ENCODE data around the gene SPATA46.
"Not testable (repeated sequence)": the region's sequence is repeated elsewhere in the genome, so short reads cannot be mapped to it uniquely, and the experiment has no call there.

SPATA46 gene

DNA sequence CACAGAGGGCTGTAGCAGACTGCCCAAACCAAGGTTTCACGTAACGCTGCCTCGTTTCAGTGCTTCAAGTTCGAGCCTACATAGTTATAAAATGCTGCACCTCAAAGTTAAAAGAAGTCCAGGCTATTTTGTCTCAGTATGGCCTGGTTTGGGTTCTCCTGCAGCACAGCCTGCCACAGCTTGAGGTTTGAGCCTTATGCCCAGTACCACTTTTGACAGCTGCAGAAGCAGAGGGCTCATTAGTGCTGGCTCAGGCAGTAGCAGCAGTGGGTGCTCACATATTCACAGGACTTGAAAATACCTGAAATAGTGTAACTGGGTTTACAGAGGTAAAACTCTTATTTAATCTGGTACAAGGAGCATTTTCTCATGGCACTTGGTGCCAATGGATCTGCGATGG is 15.3 kb downstream of the SPATA46 start:
- Histone ChIP-seq H3K4me3 (ENCODE audit: low read depth in 1 of 2, low read length in 2 of 2) (no peak overlapping the region), H3K27me3 (ENCODE audit: low read depth, low read length) (no peaks in the 10 kb centered on the region), H3K27ac (ENCODE audit: low read length) (no peak overlapping the region)

DNA sequence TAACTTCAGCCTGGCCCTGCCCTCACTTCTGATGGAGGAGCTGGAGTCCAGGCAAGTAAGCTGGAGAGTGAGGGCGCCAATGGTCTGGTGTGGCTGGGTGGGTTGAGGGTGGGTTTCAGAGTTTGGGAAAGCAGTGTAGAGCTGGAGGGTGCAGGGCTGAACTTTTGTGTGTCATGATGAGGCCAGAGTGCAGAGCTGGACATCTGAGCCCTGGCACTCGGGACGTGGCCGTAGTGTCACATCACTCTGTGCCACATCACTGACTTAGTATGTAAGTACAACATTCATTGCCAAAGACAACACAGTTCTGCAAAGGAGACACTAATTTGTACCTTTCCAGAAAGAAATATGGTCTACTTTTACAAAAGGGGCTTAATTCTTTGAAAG is 15.8 kb downstream of the SPATA46 start:
- Histone ChIP-seq H3K4me3 (ENCODE audit: low read depth in 1 of 2, low read length in 2 of 2) (no peak overlapping the region), H3K4me1 (ENCODE audit: control insufficient read depth in 1 of 2, insufficient read depth in 2 of 2, low read length in 2 of 2) (no peaks in the 10 kb centered on the region), H3K27me3 (ENCODE audit: low read depth, low read length) (no peaks in the 10 kb centered on the region), H3K36me3 (ENCODE audit: control insufficient read depth in 1 of 2, insufficient read depth in 2 of 2, low read length in 2 of 2) (peaks cover 0 to 9% of the 10 kb centered on the region in 2 donors), H3K9me3 (ENCODE audit: control insufficient read depth in 1 of 2, low read length in 2 of 2) (no peaks in the 10 kb centered on the region), H3K27ac (ENCODE audit: low read length) (no peak overlapping the region)

More for the DNA sequence above, 15.3 kb downstream of the SPATA46 start:
- Histone ChIP-seq H3K9me3 (ENCODE audit: control insufficient read depth in 1 of 2, low read length in 2 of 2) (no peaks in the 10 kb centered on the region), H3K36me3 (ENCODE audit: control insufficient read depth in 1 of 2, insufficient read depth in 2 of 2, low read length in 2 of 2) (peaks cover 0 to 4% of the 10 kb centered on the region in 2 donors), H3K4me1 (ENCODE audit: control insufficient read depth in 1 of 2, insufficient read depth in 2 of 2, low read length in 2 of 2) (no peaks in the 10 kb centered on the region)

DNA sequence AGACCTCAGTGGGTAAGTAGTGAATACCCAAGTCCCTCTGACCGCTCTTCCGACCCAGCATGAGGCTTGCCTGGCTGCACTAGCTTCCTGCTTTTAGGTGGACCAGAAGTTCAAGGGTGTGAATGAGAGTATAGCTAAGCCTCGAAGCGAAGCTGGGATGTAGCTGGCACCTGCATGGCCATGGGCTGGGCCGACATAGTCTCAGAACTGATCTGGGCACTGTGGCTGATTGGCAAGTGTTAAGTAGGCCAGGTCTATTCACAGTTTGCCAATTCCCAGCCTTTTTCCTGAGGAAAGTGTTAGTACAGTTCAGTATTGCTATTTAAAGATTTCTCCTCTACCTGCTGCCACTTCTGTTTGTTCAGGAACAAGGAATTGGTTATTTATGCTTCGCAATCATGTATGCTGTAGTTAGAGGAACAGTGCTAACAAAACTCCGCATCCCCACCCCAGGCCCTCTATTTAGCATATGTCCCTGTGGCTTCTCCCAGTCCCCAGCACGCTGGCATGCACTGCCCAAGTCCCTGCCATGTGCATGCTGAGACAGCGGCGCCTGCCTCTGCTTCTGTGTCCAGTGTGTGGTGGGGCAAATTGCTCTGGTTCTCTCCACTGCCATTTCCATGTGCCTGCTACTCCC is 16.3 kb downstream of the SPATA46 start:
- Histone ChIP-seq H3K4me3 (ENCODE audit: low read depth in 1 of 2, low read length in 2 of 2) (no peak overlapping the region), H3K27ac (ENCODE audit: low read length) (no peak overlapping the region), H3K36me3 (ENCODE audit: control insufficient read depth in 1 of 2, insufficient read depth in 2 of 2, low read length in 2 of 2) (peaks cover 0 to 10% of the 10 kb centered on the region in 2 donors), H3K9me3 (ENCODE audit: control insufficient read depth in 1 of 2, low read length in 2 of 2) (no peaks in the 10 kb centered on the region), H3K27me3 (ENCODE audit: low read depth, low read length) (no peaks in the 10 kb centered on the region), H3K4me1 (ENCODE audit: control insufficient read depth in 1 of 2, insufficient read depth in 2 of 2, low read length in 2 of 2) (no peaks in the 10 kb centered on the region)

- H3K27me3 ChIP-seq (ENCODE audit: low read depth, low read length): no peaks in the 10 kb centered on the region
- H3K4me1 ChIP-seq (ENCODE audit: control insufficient read depth in 1 of 2, insufficient read depth in 2 of 2, low read length in 2 of 2): no peaks in the 10 kb centered on the region
- H3K27ac ChIP-seq (ENCODE audit: low read length): no peak overlapping the region
- no peaks in the 10 kb centered on the region for H3K9me3 ChIP-seq (ENCODE audit: control insufficient read depth in 1 of 2, low read length in 2 of 2)
- no peak overlapping the region for H3K4me3 ChIP-seq (ENCODE audit: low read depth in 1 of 2, low read length in 2 of 2)
- H3K36me3 ChIP-seq (ENCODE audit: control insufficient read depth in 1 of 2, insufficient read depth in 2 of 2, low read length in 2 of 2): peaks cover 0 to 10% of the 10 kb centered on the region in 2 donors
Measured at GRCh38 chr1:162359523-162360236, 17.0 kb downstream of the SPATA46 start.

DNA sequence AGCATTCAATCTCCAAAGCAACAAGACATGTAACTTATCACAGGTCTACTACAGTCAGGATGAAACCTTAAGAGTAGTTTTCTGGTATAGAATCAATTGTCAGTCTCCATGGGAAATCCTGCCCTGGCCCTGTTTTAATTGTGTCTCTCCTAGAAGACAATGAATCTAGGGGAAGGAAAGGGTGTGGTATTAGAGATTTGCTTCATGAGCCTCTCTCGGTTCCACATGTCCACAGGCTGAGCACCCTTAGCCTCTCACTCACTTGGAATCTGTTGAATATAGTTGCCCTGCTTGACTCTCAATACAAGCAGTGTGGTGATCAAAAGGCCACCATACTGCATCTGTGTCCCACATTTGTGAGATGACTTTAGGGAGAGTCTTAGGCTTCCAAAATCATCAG is 17.7 kb downstream of the SPATA46 start:
- no peaks in the 10 kb centered on the region for H3K9me3 ChIP-seq (ENCODE audit: control insufficient read depth in 1 of 2, low read length in 2 of 2)
- H3K4me3 ChIP-seq (ENCODE audit: low read depth in 1 of 2, low read length in 2 of 2): no peak overlapping the region
- no peaks in the 10 kb centered on the region for H3K4me1 ChIP-seq (ENCODE audit: control insufficient read depth in 1 of 2, insufficient read depth in 2 of 2, low read length in 2 of 2)
- no peaks in the 10 kb centered on the region for H3K27me3 ChIP-seq (ENCODE audit: low read depth, low read length)
- peaks cover 0 to 10% of the 10 kb centered on the region in 2 donors for H3K36me3 ChIP-seq (ENCODE audit: control insufficient read depth in 1 of 2, insufficient read depth in 2 of 2, low read length in 2 of 2)
- H3K27ac ChIP-seq (ENCODE audit: low read length): no peak overlapping the region

DNA sequence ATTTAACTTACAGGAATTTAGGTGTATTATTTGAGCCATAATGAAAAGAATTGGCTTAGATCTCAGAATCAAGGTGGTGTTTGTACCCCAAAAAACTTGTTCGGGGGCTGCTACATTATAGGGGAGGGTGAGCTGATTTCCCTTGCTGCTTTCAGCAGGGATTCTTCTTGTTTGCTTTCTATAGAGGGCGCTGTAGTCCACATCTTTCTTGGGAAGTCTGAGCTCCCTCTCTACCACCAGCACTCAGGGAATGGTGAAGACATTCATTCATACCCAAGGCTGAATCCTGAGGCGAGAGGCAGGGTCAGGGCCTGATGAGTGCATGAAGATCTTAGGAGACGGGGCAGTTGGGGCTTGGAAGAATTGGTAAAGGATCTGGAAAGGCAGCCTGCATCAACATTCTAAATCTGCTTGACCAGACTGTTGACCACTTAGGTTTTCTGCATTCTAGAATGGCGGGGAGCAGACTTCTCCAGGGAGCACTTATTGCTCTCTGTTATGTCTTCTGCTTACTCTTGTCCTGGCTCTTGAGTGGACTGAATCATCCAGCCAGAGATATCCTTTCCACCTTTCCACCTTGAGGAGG is 18.9 kb downstream of the SPATA46 start:
- no peak overlapping the region for H3K27ac ChIP-seq (ENCODE audit: low read length)
- no peaks in the 10 kb centered on the region for H3K4me1 ChIP-seq (ENCODE audit: control insufficient read depth in 1 of 2, insufficient read depth in 2 of 2, low read length in 2 of 2)
- H3K9me3 ChIP-seq (ENCODE audit: control insufficient read depth in 1 of 2, low read length in 2 of 2): no peaks in the 10 kb centered on the region
- no peaks in the 10 kb centered on the region for H3K27me3 ChIP-seq (ENCODE audit: low read depth, low read length)
- peaks cover 0 to 10% of the 10 kb centered on the region in 2 donors for H3K36me3 ChIP-seq (ENCODE audit: control insufficient read depth in 1 of 2, insufficient read depth in 2 of 2, low read length in 2 of 2)
- no peak overlapping the region for H3K4me3 ChIP-seq (ENCODE audit: low read depth in 1 of 2, low read length in 2 of 2)

DNA sequence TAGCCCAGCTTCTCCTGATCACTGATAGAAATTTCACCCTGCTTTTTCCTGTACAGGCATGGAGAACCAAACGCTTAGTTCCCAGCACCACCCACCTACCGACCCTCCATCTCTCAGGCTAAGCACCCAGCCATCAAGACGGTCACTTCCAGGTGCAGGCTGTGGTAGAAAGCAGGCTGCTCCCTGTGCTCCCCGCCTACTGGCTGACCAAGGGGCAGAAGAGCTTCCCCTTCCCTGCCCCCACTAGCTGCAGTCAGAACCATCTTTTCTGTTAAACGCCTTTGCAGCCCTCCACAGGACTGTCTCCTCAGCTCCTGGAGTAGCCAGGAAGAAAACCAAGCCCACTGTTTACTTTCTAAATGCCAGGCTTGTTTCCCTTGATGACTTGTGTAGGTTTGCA is 23.0 kb downstream of the SPATA46 start:
- H3K27me3 ChIP-seq (ENCODE audit: low read depth, low read length): no peaks in the 10 kb centered on the region
- H3K4me3 ChIP-seq (ENCODE audit: low read depth in 1 of 2, low read length in 2 of 2): no peak overlapping the region
- peaks cover 0 to 6% of the 10 kb centered on the region in 2 donors for H3K36me3 ChIP-seq (ENCODE audit: control insufficient read depth in 1 of 2, insufficient read depth in 2 of 2, low read length in 2 of 2)
- peaks cover 0 to 5% of the 10 kb centered on the region in 2 donors for H3K4me1 ChIP-seq (ENCODE audit: control insufficient read depth in 1 of 2, insufficient read depth in 2 of 2, low read length in 2 of 2)
- no peak overlapping the region for H3K27ac ChIP-seq (ENCODE audit: low read length)
- no peaks in the 10 kb centered on the region for H3K9me3 ChIP-seq (ENCODE audit: control insufficient read depth in 1 of 2, low read length in 2 of 2)

- no peaks in the 10 kb centered on the region for H3K9me3 ChIP-seq (ENCODE audit: control insufficient read depth in 1 of 2, low read length in 2 of 2)
- H3K4me3 ChIP-seq (ENCODE audit: low read depth in 1 of 2, low read length in 2 of 2): no peak overlapping the region
- peaks cover 0 to 5% of the 10 kb centered on the region in 2 donors for H3K4me1 ChIP-seq (ENCODE audit: control insufficient read depth in 1 of 2, insufficient read depth in 2 of 2, low read length in 2 of 2)
- H3K27ac ChIP-seq (ENCODE audit: low read length): no peak overlapping the region
- no peaks in the 10 kb centered on the region for H3K27me3 ChIP-seq (ENCODE audit: low read depth, low read length)
- H3K36me3 ChIP-seq (ENCODE audit: control insufficient read depth in 1 of 2, insufficient read depth in 2 of 2, low read length in 2 of 2): peaks cover 0 to 6% of the 10 kb centered on the region in 2 donors
Measured at GRCh38 chr1:162353078-162353477, 23.6 kb downstream of the SPATA46 start.

GRCh38 chr1:162351874-162352273 is 24.8 kb downstream of the SPATA46 start:
- not testable (repeated sequence) for H3K9me3 ChIP-seq (ENCODE audit: control insufficient read depth in 1 of 2, low read length in 2 of 2)

DNA sequence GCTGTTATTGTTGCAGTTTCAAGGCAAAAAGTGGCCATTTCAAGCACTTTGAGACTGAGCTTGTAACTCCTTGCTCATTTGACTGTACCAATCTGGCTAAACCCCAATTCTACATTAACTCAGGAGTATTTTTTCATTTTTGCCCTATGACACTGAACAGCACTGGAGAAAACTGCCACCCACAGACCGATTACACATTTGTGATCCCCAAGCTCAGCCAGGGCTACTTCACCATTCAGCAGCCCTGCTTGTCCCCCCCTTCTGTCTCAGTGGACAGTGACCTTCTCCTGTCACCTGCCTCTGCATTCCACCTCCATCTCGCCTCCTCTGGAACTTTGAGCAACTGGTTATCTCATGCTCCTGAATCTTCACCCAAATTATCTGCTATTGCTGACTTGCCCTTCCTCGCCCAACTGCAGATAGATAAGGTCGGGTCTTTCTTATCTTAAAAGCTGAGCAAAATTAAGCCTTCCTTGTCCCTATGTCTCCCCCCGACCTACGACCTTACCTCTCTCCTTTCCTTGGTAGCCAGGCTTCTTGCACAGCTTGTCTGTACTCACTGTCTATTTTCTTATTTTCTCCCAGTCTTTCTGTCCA is 25.3 kb downstream of the SPATA46 start:
- H3K27ac ChIP-seq (ENCODE audit: low read length): no peak overlapping the region
- no peak overlapping the region for H3K4me3 ChIP-seq (ENCODE audit: low read depth in 1 of 2, low read length in 2 of 2)
- peaks cover 0 to 5% of the 10 kb centered on the region in 2 donors for H3K4me1 ChIP-seq (ENCODE audit: control insufficient read depth in 1 of 2, insufficient read depth in 2 of 2, low read length in 2 of 2)

More at GRCh38 chr1:162351874-162352273, 24.8 kb downstream of the SPATA46 start:
- not testable (repeated sequence) for H3K27me3 ChIP-seq (ENCODE audit: low read depth, low read length); H3K4me1 ChIP-seq (ENCODE audit: control insufficient read depth in 1 of 2, insufficient read depth in 2 of 2, low read length in 2 of 2); H3K27ac ChIP-seq (ENCODE audit: low read length); H3K36me3 ChIP-seq (ENCODE audit: control insufficient read depth in 1 of 2, insufficient read depth in 2 of 2, low read length in 2 of 2); H3K4me3 ChIP-seq (ENCODE audit: low read depth in 1 of 2, low read length in 2 of 2)

GRCh38 chr1:162349635-162350330 is 26.9 kb downstream of the SPATA46 start:
- Histone ChIP-seq H3K4me3 (ENCODE audit: low read depth in 1 of 2, low read length in 2 of 2) (no peak overlapping the region), H3K27me3 (ENCODE audit: low read depth, low read length) (no peaks in the 10 kb centered on the region), H3K27ac (ENCODE audit: low read length) (peak overlapping the region; percentile 4), H3K4me1 (ENCODE audit: control insufficient read depth in 1 of 2, insufficient read depth in 2 of 2, low read length in 2 of 2) (peaks cover 0 to 5% of the 10 kb centered on the region in 2 donors), H3K36me3 (ENCODE audit: control insufficient read depth in 1 of 2, insufficient read depth in 2 of 2, low read length in 2 of 2) (no peaks in the 10 kb centered on the region), H3K9me3 (ENCODE audit: control insufficient read depth in 1 of 2, low read length in 2 of 2) (no peaks in the 10 kb centered on the region)

More for the DNA sequence above, 25.3 kb downstream of the SPATA46 start:
- Histone ChIP-seq H3K36me3 (ENCODE audit: control insufficient read depth in 1 of 2, insufficient read depth in 2 of 2, low read length in 2 of 2) (peaks cover 0 to 6% of the 10 kb centered on the region in 2 donors), H3K27me3 (ENCODE audit: low read depth, low read length) (no peaks in the 10 kb centered on the region), H3K9me3 (ENCODE audit: control insufficient read depth in 1 of 2, low read length in 2 of 2) (no peaks in the 10 kb centered on the region)

Measured in muscle layer of duodenum (tissue), 2 donors.